HepG2 (cell line): Measurements from ENCODE around the gene DDIAS.

Experiments used
- PBX2 ChIP-seq: IDR thresholded peaks from 2 replicates; pipeline ENCODE4 v1.6.1; 2016; ENCODE audit warnings: control low read depth
- POLR2A ChIP-seq, 2 experiments: IDR thresholded peaks; 2 replicates each; pipeline ENCODE4 v1.6.1; 2011; ENCODE audit warnings: low read depth in 2 of 2, low read length in 2 of 2, mild to moderate bottlenecking in 1 of 2, moderate library complexity in 1 of 2; ENCODE audit not compliant: insufficient read depth in 1 of 2
- ZMYM4 ChIP-seq: sonication (generic); formaldehyde crosslinking; IDR thresholded peaks from 2 replicates; pipeline ENCODE4 v1.8.1; 2023; ENCODE audit warnings: mild to moderate bottlenecking, missing genetic modification reagents

GRCh38 chr11:82978422-82979099, 77.0 kb downstream of the DDIAS start:
- TF ChIP-seq PBX2 (CRISPR knock-in tag), result no peak
- TF ChIP-seq ZMYM4 (CRISPR knock-in tag), result no peak
- TF ChIP-seq POLR2A (IDR thresholded peaks at IDR 0.05; ENCODE audit: insufficient read depth in 1 of 2, low read depth in 2 of 2, low read length in 2 of 2), result no peak
